Muscle of leg (tissue), 9 donors: ENCODE measurements around the gene BFSP2. TPM values are rescaled to one million over a fixed set of nuclear protein-coding genes. Genes with fewer than 3 reads are reported as not detected.

Experiments
- polyA plus RNA-seq, 8 donors: library from polyadenylated mRNA; unstranded; fragments of 120-200 nt; gene quantifications; one replicate each; pipeline versions ENCODE4 v1.2.1 to v1.2.3, GENCODE V29; 2013; ENCODE audit warnings: inconsistent platforms in 1 of 8, low replicate concordance in 1 of 8; ENCODE audit not compliant: insufficient read length in 8 of 8, insufficient read depth in 1 of 8
- total RNA-seq: library from RNA; stranded (reverse); fragments of 120-200 nt; gene quantifications from one replicate; pipeline ENCODE4 v1.2.4, GENCODE V29; 2013

The BFSP2 gene
- total and polyA plus RNA-seq, 9 donors, result not detected

Other genes starting within 250 kb of the BFSP2 start
- 116 TPM for gene CDV3, start 173.6 kb downstream of the BFSP2 start, total RNA-seq
- gene CDV3, start 173.6 kb downstream of the BFSP2 start, polyA plus RNA-seq, result 100 to 1,000 TPM; 104 to 158 (median 142) TPM